GM13976 (cell line): ENCODE data around the gene CHKB.
"Not testable (repeated sequence)": the region's sequence is repeated elsewhere in the genome, so short reads cannot be mapped to it uniquely, and the experiment has no call there.

ENCODE experiments used
- DNase-seq: peaks from one replicate; pipeline ENCODE4 v3.0.0; 2012; ENCODE audit warnings: low spot score
- CTCF ChIP-seq: IDR thresholded peaks from 2 replicates; pipeline ENCODE4 v1.5.1; 2012; ENCODE audit warnings: borderline replicate concordance, mild to moderate bottlenecking; ENCODE audit not compliant: insufficient read depth; ENCODE audit errors: extremely low read depth, missing control alignments, control extremely low read depth
- in situ Hi-C: fragments of 300-500 bp; cut with MboI; formaldehyde crosslinking; loops from one replicate; pipeline ENCODE4 v1.12.0; 2022; ENCODE audit warnings: low sequenced_read_pairs, mixed read lengths, inconsistent platforms; ENCODE audit not compliant: unreplicated experiment

Gene CHKB

GRCh38 chr22:50542416-50542927 lies 40.2 kb downstream of the CHKB start:
- peak; percentile 60 for DNase-seq
- in situ Hi-C loops: no loop called here
- no peak for TF ChIP-seq CTCF

GRCh38 chr22:50541667-50542026 lies 41.0 kb downstream of the CHKB start:
- DNase-seq: peak; percentile 34

GRCh38 chr22:50540381-50540780 lies 42.3 kb downstream of the CHKB start:
- in situ Hi-C loops: no loop called here
- no peak for DNase-seq
- TF ChIP-seq CTCF: no peak

More at GRCh38 chr22:50541667-50542026, 41.0 kb downstream of the CHKB start:
- in situ Hi-C loops: not testable (repeated sequence)

- in situ Hi-C loops: no loop called here
- no peak for TF ChIP-seq CTCF
- DNase-seq: no peak
Observed at GRCh38 chr22:50537765-50538164, 44.9 kb downstream of the CHKB start.

- no peak for DNase-seq
- in situ Hi-C loops: no loop called here
- no peak for TF ChIP-seq CTCF
Observed at GRCh38 chr22:50536226-50536625, 46.4 kb downstream of the CHKB start.

- no peak for TF ChIP-seq CTCF
- in situ Hi-C loops: no loop called here
- DNase-seq: no peak
Observed at GRCh38 chr22:50535113-50535512, 47.5 kb downstream of the CHKB start.

- peak; percentile 21 for DNase-seq
- in situ Hi-C loops: not testable (repeated sequence)
Observed at GRCh38 chr22:50533856-50534711, 48.6 kb downstream of the CHKB start.
